H1 (cell line): ENCODE data around the gene KIF2C. TPM values are rescaled to one million over a fixed set of nuclear protein-coding genes. Genes with fewer than 3 reads are reported as not detected.
A peak's percentile ranks its signal among the peaks of the same experiment; 100 is the strongest.

Source experiments
- CTCF ChIA-PET: fragments of 300-600 bp; sonication (Branson Sonifier 250); formaldehyde crosslinking; loops from one replicate; lab custom pipeline; 2021; ENCODE audit not compliant: partially characterized antibody; lab: Charles Lee
- POLR2A ChIA-PET: fragments of 300-600 bp; sonication (Branson Sonifier 250); formaldehyde crosslinking; loops from one replicate; lab custom pipeline; 2021; ENCODE audit warnings: inconsistent platforms; ENCODE audit not compliant: partially characterized antibody; lab: Charles Lee
- DNase-seq, 2 experiments: peaks; one replicate each; pipeline versions ENCODE4 v3.0.0 to v3.0.0-alpha.2; 2010 to 2022; ENCODE audit warnings: low spot score in 2 of 2, low read depth in 1 of 2, mixed read lengths in 1 of 2
- FAIRE-seq: peaks from 2 replicates; lab custom pipeline; 2011; peaks lifted over from hg19 to GRCh38; lab: Jason Lieb, UNC
- H2AFZ ChIP-seq: 2 replicates; pipeline ENCODE4 v1.8.1; 2012; ENCODE audit warnings: low read length, inconsistent platforms
- H2AK5ac ChIP-seq: 2 replicates; pipeline ENCODE4 v1.6.1; 2013; ENCODE audit warnings: low read depth, low read length
- H2BK120ac ChIP-seq: replicated peaks from 2 replicates; pipeline ENCODE3; 2013; ENCODE audit warnings: low read depth, low read length, inconsistent platforms
- H2BK12ac ChIP-seq: 2 replicates; pipeline ENCODE4 v1.6.1; 2013; ENCODE audit warnings: low read depth, low read length
- H2BK15ac ChIP-seq: 2 replicates; pipeline ENCODE4 v1.6.1; 2013; ENCODE audit warnings: low read length
- H2BK20ac ChIP-seq: 2 replicates; pipeline ENCODE4 v1.6.1; 2013; ENCODE audit warnings: low read length
- H2BK5ac ChIP-seq: 2 replicates; pipeline ENCODE4 v1.6.1; 2013; ENCODE audit warnings: low read depth, low read length
- H3K14ac ChIP-seq: 2 replicates; pipeline ENCODE4 v1.6.1; 2013; ENCODE audit warnings: inconsistent platforms; ENCODE audit not compliant: insufficient read length
- H3K18ac ChIP-seq: 2 replicates; pipeline ENCODE4 v1.6.1; 2013; ENCODE audit warnings: low read length; ENCODE audit errors: extremely low read depth
- H3K23ac ChIP-seq: 2 replicates; pipeline ENCODE4 v1.6.1; 2013; ENCODE audit warnings: inconsistent platforms; ENCODE audit not compliant: insufficient read length
- H3K23me2 ChIP-seq: 2 replicates; pipeline ENCODE4 v1.6.1; 2013; ENCODE audit warnings: low read depth, low read length
- H3K27ac ChIP-seq: 2 replicates; pipeline ENCODE4 v1.6.1; 2011; ENCODE audit warnings: low read depth, low read length, inconsistent platforms
- H3K27me3 ChIP-seq, 4 experiments: replicated peaks in 1 of 4; 1 replicate in 1 of 4; 2 replicates in 3 of 4; pipeline versions ENCODE4 v1.6.1 to v1.8.1; 2011 to 2013; ENCODE audit warnings: low read length in 3 of 4, mild to moderate bottlenecking in 3 of 4, inconsistent platforms in 2 of 4, mixed read lengths in 2 of 4, moderate library complexity in 1 of 4; ENCODE audit not compliant: control insufficient read depth in 3 of 4, insufficient read depth in 3 of 4; ENCODE audit errors: extremely low read depth in 1 of 4
- H3K36me3 ChIP-seq, 4 experiments: 2 replicates each; pipeline versions ENCODE4 v1.6.1 to v1.8.1; 2011 to 2013; ENCODE audit warnings: mild to moderate bottlenecking in 4 of 4, low read length in 3 of 4, moderate library complexity in 2 of 4, control low read depth in 1 of 4, inconsistent platforms in 1 of 4; ENCODE audit not compliant: insufficient read depth in 4 of 4, control insufficient read depth in 2 of 4
- H3K4ac ChIP-seq: replicated peaks from 2 replicates; pipeline ENCODE3; 2013; ENCODE audit warnings: low read length, low read depth, mixed read lengths, inconsistent platforms; ENCODE audit not compliant: insufficient read length
- H3K4me1 ChIP-seq, 4 experiments: replicated peaks in 1 of 4; 1 replicate in 1 of 4; 2 replicates in 3 of 4; pipeline versions ENCODE4 v1.6.1 to v1.8.1; 2011 to 2013; ENCODE audit warnings: low read length in 3 of 4, inconsistent platforms in 2 of 4, mixed read lengths in 1 of 4; ENCODE audit not compliant: insufficient read depth in 4 of 4, control insufficient read depth in 3 of 4
- H3K4me2 ChIP-seq, 2 experiments: 2 replicates each; pipeline versions ENCODE4 v1.6.1 to v1.8.1; 2011 to 2013; ENCODE audit warnings: low read depth in 2 of 2, low read length in 2 of 2, control low read depth in 1 of 2, inconsistent platforms in 1 of 2, mild to moderate bottlenecking in 1 of 2; ENCODE audit not compliant: insufficient read depth in 1 of 2
- H3K4me3 ChIP-seq, 4 experiments: fragments of 200-600, 300-600 bp in 1 of 4; sonication (generic), shearing (Covaris generic), sonication (Bioruptor Twin) in 1 of 4; 2 replicates each; pipeline versions ENCODE4 v1.5.1 to v1.8.1; 2011 to 2016; ENCODE audit warnings: low read length in 4 of 4, low read depth in 3 of 4, control low read depth in 2 of 4, inconsistent platforms in 2 of 4, mild to moderate bottlenecking in 2 of 4, mixed read lengths in 1 of 4, moderate library complexity in 1 of 4; ENCODE audit not compliant: insufficient read depth in 2 of 4; ENCODE audit errors: extremely low read depth in 1 of 4
- H3K56ac ChIP-seq: replicated peaks from 2 replicates; pipeline ENCODE3; 2013; ENCODE audit warnings: low read depth, mild to moderate bottlenecking, mixed read lengths, low read length, inconsistent platforms; ENCODE audit not compliant: insufficient read length
- H3K79me1 ChIP-seq: 2 replicates; pipeline ENCODE4 v1.6.1; 2013; ENCODE audit warnings: low read depth, low read length, control low read depth
- H3K79me2 ChIP-seq, 2 experiments: 2 replicates each; pipeline versions ENCODE4 v1.6.1 to v1.8.1; 2012 to 2013; ENCODE audit warnings: low read length in 2 of 2, mild to moderate bottlenecking in 2 of 2, inconsistent platforms in 1 of 2; ENCODE audit not compliant: insufficient read depth in 2 of 2, control insufficient read depth in 1 of 2
- H3K9ac ChIP-seq, 4 experiments: replicated peaks in 1 of 4; 1 replicate in 1 of 4; 2 replicates in 3 of 4; pipeline versions ENCODE4 v1.6.1 to v1.8.1; 2011 to 2013; ENCODE audit warnings: low read depth in 3 of 4, low read length in 3 of 4, control low read depth in 2 of 4, mild to moderate bottlenecking in 2 of 4, moderate library complexity in 2 of 4, inconsistent platforms in 1 of 4; ENCODE audit errors: extremely low read depth in 1 of 4
- H3K9me3 ChIP-seq, 2 experiments: 2 replicates each; pipeline versions ENCODE4 v1.6.1 to v1.8.1; 2012 to 2013; ENCODE audit warnings: mild to moderate bottlenecking in 2 of 2, moderate library complexity in 2 of 2, control low read depth in 1 of 2, inconsistent platforms in 1 of 2, low read depth in 1 of 2, low read length in 1 of 2, mixed read lengths in 1 of 2; ENCODE audit not compliant: insufficient read depth in 2 of 2
- H4K20me1 ChIP-seq, 2 experiments: replicated peaks in 1 of 2; 2 replicates each; pipeline versions ENCODE3 to v1.8.1; 2011 to 2013; ENCODE audit warnings: inconsistent platforms in 2 of 2, low read length in 2 of 2, mild to moderate bottlenecking in 1 of 2; ENCODE audit not compliant: insufficient read depth in 2 of 2, control insufficient read depth in 1 of 2
- H4K5ac ChIP-seq: 2 replicates; pipeline ENCODE4 v1.6.1; 2013; ENCODE audit warnings: low read length, low read depth, mixed read lengths, inconsistent platforms; ENCODE audit not compliant: insufficient read length
- H4K8ac ChIP-seq: 2 replicates; pipeline ENCODE4 v1.8.0; 2013; ENCODE audit warnings: mild to moderate bottlenecking, moderate library complexity, low read length, inconsistent platforms; ENCODE audit not compliant: insufficient read depth; ENCODE audit errors: extremely low read depth
- H4K91ac ChIP-seq: replicated peaks from 2 replicates; pipeline ENCODE3; 2013; ENCODE audit warnings: low read length, mixed read lengths, inconsistent platforms; ENCODE audit not compliant: insufficient read length
- BCL11A ChIP-seq, 2 experiments: IDR thresholded peaks; one replicate each; pipeline ENCODE4 v1.6.1; 2011; ENCODE audit warnings: low read depth in 2 of 2, low read length in 2 of 2, mild to moderate bottlenecking in 2 of 2
- CHD1 ChIP-seq: IDR thresholded peaks from 2 replicates; pipeline ENCODE4 v1.6.1; 2012; ENCODE audit warnings: low read depth, low read length, improper control_type of control experiment
- HDAC2 ChIP-seq, 2 experiments: fragments of 300-600 bp in 1 of 2; sonication (generic) in 1 of 2; IDR thresholded peaks; 2 replicates each; pipeline ENCODE4 v1.6.1; 2011 to 2012; ENCODE audit warnings: low read depth in 2 of 2, low read length in 2 of 2, mild to moderate bottlenecking in 2 of 2, moderate library complexity in 2 of 2, borderline replicate concordance in 1 of 2, inconsistent platforms in 1 of 2
- MAX ChIP-seq: IDR thresholded peaks from 2 replicates; pipeline ENCODE4 v1.6.1; 2012; ENCODE audit warnings: inconsistent platforms
- NANOG ChIP-seq: IDR thresholded peaks from 2 replicates; pipeline ENCODE4 v1.6.1; 2011; ENCODE audit warnings: low read length, low read depth, mild to moderate bottlenecking, inconsistent platforms; ENCODE audit not compliant: insufficient read depth, poor library complexity, severe bottlenecking
- RAD21 ChIP-seq, 2 experiments: IDR thresholded peaks in 1 of 2; conservative IDR thresholded peaks in 1 of 2; 2 replicates each; pipeline ENCODE4 v1.6.1; 2011; ENCODE audit warnings: low read depth in 2 of 2, low read length in 2 of 2, improper control_type of control experiment in 1 of 2, inconsistent platforms in 1 of 2, mild to moderate bottlenecking in 1 of 2, moderate library complexity in 1 of 2
- SIX5 ChIP-seq: IDR thresholded peaks from 2 replicates; pipeline ENCODE4 v1.6.1; 2011; ENCODE audit warnings: mild to moderate bottlenecking, low read depth, low read length
- WGBS, 2 experiments: shearing (Covaris generic) in 1 of 2; methylation state at CpG; one replicate each; pipeline versions ENCODE4 v1.1.6 to v1.1.7; 2013 to 2015; ENCODE audit warnings: low lambda C conversion rate in 2 of 2, mixed read lengths in 2 of 2, inconsistent platforms in 1 of 2, low coverage in 1 of 2, missing lambda C conversion rate in 1 of 2; ENCODE audit not compliant: insufficient replicate concordance in 2 of 2, insufficient coverage in 1 of 2, insufficient read length in 1 of 2; ENCODE audit errors: extremely low coverage in 1 of 2, missing lambda C conversion rate in 1 of 2; 5-methylcytosine and 5-hydroxymethylcytosine counted together
- polyA plus RNA-seq, 7 experiments: library from polyadenylated mRNA; depleted of rRNA in 3 of 7; stranded (reverse) in 5 of 7; unstranded in 2 of 7; fragments of >200 nt in 5 of 7; fragments of 200-250 nt in 2 of 7; gene quantifications; 1 replicate in 5 of 7; 2 replicates in 1 of 7; 4 replicates in 1 of 7; pipeline versions ENCODE4 v1.2.1 to v1.2.3, GENCODE V29; 2011 to 2013; ENCODE audit warnings: missing spikeins in 2 of 7, mixed read lengths in 2 of 7
- total RNA-seq: library from RNA; stranded (reverse); fragmentation: NEBNext Ultra II Directional; extraction: Animal tissue kit (Norgen Biotek cat#: 25700); gene quantifications from 2 replicates; pipeline ENCODE4 v1.2.1, GENCODE V29; 2021

Gene KIF2C
- total and polyA plus RNA-seq, 2 of the 8 experiments (the other 6 are each of a cell fraction or from before 2014, with no cell fraction given): 41.8 to 68.1 TPM

DNA sequence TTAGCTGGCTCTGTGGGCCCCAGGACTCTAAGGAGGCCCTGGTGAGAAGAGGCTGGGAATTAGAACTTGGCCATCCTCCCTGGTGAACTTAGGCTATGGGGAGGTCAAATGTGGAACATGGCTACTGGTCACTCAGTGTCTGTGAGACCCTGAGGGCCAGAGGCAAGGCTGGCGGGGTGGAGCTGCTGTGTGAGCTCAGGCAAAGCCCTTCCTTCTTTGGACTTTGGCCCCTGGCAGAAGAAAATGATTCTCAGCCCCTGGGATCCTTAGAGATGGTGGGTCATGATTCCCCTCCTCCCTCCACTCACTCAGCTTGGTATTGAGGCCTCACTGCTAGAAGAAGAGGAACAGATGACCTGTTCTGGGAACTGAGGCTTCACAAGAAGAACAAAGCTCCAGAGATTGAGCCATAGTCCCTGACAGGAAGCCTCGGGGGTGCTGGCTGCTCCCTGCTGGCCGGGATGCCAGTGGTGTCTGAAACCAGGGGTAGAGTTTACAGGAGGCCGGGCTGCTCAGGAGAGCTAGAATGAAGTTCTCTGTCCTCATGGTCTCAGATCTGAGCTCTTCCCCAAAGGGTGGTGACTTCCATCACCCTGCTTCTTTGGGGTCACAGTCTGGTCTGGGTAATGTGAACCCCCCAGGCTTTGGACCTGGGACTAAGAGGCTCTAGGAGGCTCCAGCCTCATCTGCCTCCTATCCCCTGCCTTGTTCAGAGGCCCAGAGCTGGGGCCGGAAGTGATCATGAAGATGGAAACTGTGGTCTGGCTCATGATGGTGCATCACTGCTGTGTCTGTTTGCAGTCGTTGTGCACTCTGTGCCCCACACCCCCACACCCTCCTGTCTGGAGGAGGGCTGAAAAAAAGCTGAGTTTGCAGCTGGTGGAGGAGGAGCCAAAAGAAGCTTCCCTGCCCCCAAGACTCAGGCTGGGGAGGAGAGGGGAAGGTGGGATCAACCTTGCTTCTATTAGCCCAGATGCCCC is 69.6 kb downstream of the KIF2C start:
- Histone ChIP-seq H2BK20ac (peak overlapping the region; percentile 92), H3K4me1 (peaks cover 10 to 44% (median 34%) of the 10 kb centered on the region in 4 experiments), H4K5ac (no peak overlapping the region), H3K27ac (peak overlapping the region; percentile 58; the same call in 1 of the 2 replicates), H3K4ac (no peak overlapping the region), H3K9ac (0 out of 7 replicates have a peak overlapping the region, but pooled peaks of 1 of the 4 experiments have one; percentile 6), H2BK120ac (no peak overlapping the region), H3K23me2 (peaks cover 6% of the 10 kb centered on the region; the same call in 1 of the 2 replicates), H3K36me3 (peaks cover 0 to 9% (median under 1%) of the 10 kb centered on the region in 4 experiments; a peak in 4 of 8 replicates), H4K91ac (peak overlapping the region; percentile 94), H3K56ac (no peak overlapping the region), H4K20me1 (no peaks in the 10 kb centered on the region), H2AK5ac (peak overlapping the region; percentile 96; the same call in 1 of the 2 replicates), H2BK15ac (peak overlapping the region; percentile 90; the same call in 1 of the 2 replicates), H3K18ac (peak overlapping the region; percentile 88), H2BK5ac (peak overlapping the region; percentile 88), H3K4me3 (no peak overlapping the region), H3K79me1 (no peaks in the 10 kb centered on the region), H3K23ac (no peak overlapping the region), H3K14ac (no peak overlapping the region), H4K8ac (no peak overlapping the region), H3K79me2 (no peaks in the 10 kb centered on the region), H3K9me3 (no peaks in the 10 kb centered on the region), H3K27me3 (peaks cover 0 to 8% (median 1%) of the 10 kb centered on the region in 4 experiments; a peak in 4 of 7 replicates), H2AFZ (no peak overlapping the region), H3K4me2 (peak overlapping the region; percentile 56 to 58; a peak in 3 of 4 replicates), H2BK12ac (peak overlapping the region; percentile 99)
- FAIRE-seq: no peak
- POLR2A ChIA-PET: interaction anchor here (0.8 to 19.2 kb wide), 17 partner anchors 9 to 712 kb away, joined by 3 to 547 read pairs (median 8); partner anchors contain the start of genes BEST4, PLK3, PTCH2 and RPS8
- CTCF ChIA-PET: interaction anchor here (0.7 to 5.4 kb wide), 16 partner anchors 10 to 101 kb away, joined by 3 to 37 read pairs (median 6); partner anchors contain the start of genes PLK3 and RNU5D-1
- WGBS, 2 experiments: 95% methylated on average over 6 of the region's 6 CpGs; no CpG with 5 or more reads in 1 of the 2 experiments
- no peak for DNase-seq
- no peak for TF ChIP-seq RAD21 (IDR thresholded peaks at IDR 0.05 in 1 of 2, conservative IDR thresholded peaks at IDR 0.05 in 1 of 2; ENCODE audit: low read depth in 2 of 2, low read length in 2 of 2)
- TF ChIP-seq CHD1: no peak
- TF ChIP-seq SIX5: no peak
- no peak for TF ChIP-seq HDAC2 (IDR thresholded peaks at IDR 0.05; ENCODE audit: borderline replicate concordance in 1 of 2, low read depth in 2 of 2, low read length in 2 of 2)
- TF ChIP-seq MAX: no peak
- no peak for TF ChIP-seq NANOG
- no peak for TF ChIP-seq BCL11A (IDR thresholded peaks at IDR 0.05; ENCODE audit: low read depth in 2 of 2, low read length in 2 of 2)
